PC-3 (cell line): ENCODE data around the gene TAOK3.

Source experiments
- EZH2 ChIP-seq: fragments of 300-600 bp; sonication (generic); IDR thresholded peaks from one replicate; pipeline ENCODE4 v1.6.1; 2017; ENCODE audit warnings: antibody characterized with exemption, mild to moderate bottlenecking, low read length; ENCODE audit not compliant: unreplicated experiment
- EZH2phosphoT487 ChIP-seq: fragments of 300-600 bp; sonication (generic); IDR thresholded peaks from 2 replicates; pipeline ENCODE4 v1.6.1; 2018; ENCODE audit warnings: mild to moderate bottlenecking, antibody characterized with exemption, low read length, borderline replicate concordance
- TF ChIP-seq, protein P1 (sequence below): fragments of 300-600 bp; sonication (generic); conservative IDR thresholded peaks from 2 replicates; pipeline ENCODE4 v1.5.1; 2017; ENCODE audit warnings: antibody characterized with exemption, low read depth, mild to moderate bottlenecking, low read length

DNA sequence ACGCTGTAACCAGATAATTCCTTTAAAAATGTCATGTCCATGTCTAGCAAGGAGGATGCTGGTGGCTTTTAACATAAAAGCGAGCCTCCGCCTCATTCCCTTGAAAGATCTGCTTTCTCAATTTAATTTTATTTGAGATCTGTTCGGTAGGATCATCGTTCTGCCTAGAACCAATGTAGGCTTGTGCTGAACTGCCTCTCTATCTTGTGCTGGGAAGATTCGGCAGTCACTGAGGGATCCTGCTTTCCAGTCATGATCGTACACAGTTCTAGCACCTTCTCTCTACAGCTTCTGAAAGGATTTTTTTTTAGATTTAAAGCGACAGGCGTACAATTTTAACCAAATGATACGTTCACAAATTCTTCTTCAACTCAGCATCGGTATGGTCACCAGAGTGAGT, 182.4 kb downstream of the TAOK3 start:
- TF ChIP-seq, protein P1, sequence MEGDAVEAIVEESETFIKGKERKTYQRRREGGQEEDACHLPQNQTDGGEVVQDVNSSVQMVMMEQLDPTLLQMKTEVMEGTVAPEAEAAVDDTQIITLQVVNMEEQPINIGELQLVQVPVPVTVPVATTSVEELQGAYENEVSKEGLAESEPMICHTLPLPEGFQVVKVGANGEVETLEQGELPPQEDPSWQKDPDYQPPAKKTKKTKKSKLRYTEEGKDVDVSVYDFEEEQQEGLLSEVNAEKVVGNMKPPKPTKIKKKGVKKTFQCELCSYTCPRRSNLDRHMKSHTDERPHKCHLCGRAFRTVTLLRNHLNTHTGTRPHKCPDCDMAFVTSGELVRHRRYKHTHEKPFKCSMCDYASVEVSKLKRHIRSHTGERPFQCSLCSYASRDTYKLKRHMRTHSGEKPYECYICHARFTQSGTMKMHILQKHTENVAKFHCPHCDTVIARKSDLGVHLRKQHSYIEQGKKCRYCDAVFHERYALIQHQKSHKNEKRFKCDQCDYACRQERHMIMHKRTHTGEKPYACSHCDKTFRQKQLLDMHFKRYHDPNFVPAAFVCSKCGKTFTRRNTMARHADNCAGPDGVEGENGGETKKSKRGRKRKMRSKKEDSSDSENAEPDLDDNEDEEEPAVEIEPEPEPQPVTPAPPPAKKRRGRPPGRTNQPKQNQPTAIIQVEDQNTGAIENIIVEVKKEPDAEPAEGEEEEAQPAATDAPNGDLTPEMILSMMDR, result no peak
- no peak for TF ChIP-seq EZH2
- TF ChIP-seq EZH2phosphoT487, result no peak
